ENCODE data around the gene G6PC3. TPM values are rescaled to one million over a fixed set of nuclear protein-coding genes. Genes with fewer than 3 reads are reported as not detected.

Gene G6PC3
- total RNA-seq, 2 experiments from 2014 or later: 20.2 to 20.7 TPM

GRCh38 chr17:44084921-44085320 is 14.4 kb downstream of the G6PC3 start:
- ATAC-seq (no peak), DNase-seq (no peak)
- H3K4me3 Mint-ChIP-seq: no peak overlapping the region
- CTCF ChIA-PET: interaction anchor here (0.9 to 3.1 kb wide), 7 partner anchors 11 to 238 kb away, joined by 3 to 17 read pairs (median 4); partner anchors contain the start of genes CD300LG and HDAC5
- intact Hi-C loops (cut with micrococcal nuclease): no loop called here
- H3K4me1 Mint-ChIP-seq (ENCODE audit: low read depth): peaks cover 16% of the 10 kb centered on the region
- H3K36me3 Mint-ChIP-seq (ENCODE audit: low read depth): peaks cover 4% of the 10 kb centered on the region
- no peak overlapping the region for H3K27ac Mint-ChIP-seq
- H3K27me3 Mint-ChIP-seq: no peaks in the 10 kb centered on the region
- POLR2A ChIA-PET: interaction anchor here (1.0 kb wide), 1 partner anchor 14 kb away, joined by 3 read pairs; the partner anchor contains the start of gene G6PC3
- H3K9me3 Mint-ChIP-seq: no peaks in the 10 kb centered on the region
- TF ChIP-seq CTCF (IDR thresholded peaks at IDR 0.05): no peak

- POLR2A ChIA-PET: interaction anchor here (1.0 to 1.1 kb wide), 2 partner anchors 15 to 17 kb away, joined by 3 read pairs; partner anchors contain the start of gene G6PC3
- CTCF ChIA-PET: interaction anchor here (1.0 to 3.1 kb wide), 7 partner anchors 12 to 239 kb away, joined by 3 to 17 read pairs (median 3); partner anchors contain the start of genes CD300LG and HDAC5
- DNase-seq (no peak), ATAC-seq (no peak)
- Mint-ChIP-seq H3K27me3 (no peaks in the 10 kb centered on the region), H3K9me3 (no peaks in the 10 kb centered on the region), H3K4me3 (no peak overlapping the region), H3K36me3 (ENCODE audit: low read depth) (peaks cover 4% of the 10 kb centered on the region), H3K4me1 (ENCODE audit: low read depth) (peaks cover 16% of the 10 kb centered on the region), H3K27ac (peak overlapping the region; percentile 36)
- TF ChIP-seq CTCF (IDR thresholded peaks at IDR 0.05): no peak
- intact Hi-C loops (cut with micrococcal nuclease): no loop called here
Measured at GRCh38 chr17:44085908-44086307, 15.4 kb downstream of the G6PC3 start.

GRCh38 chr17:44086364-44087311 is 16.1 kb downstream of the G6PC3 start:
- intact Hi-C loops (cut with micrococcal nuclease): no loop called here
- Mint-ChIP-seq H3K27me3 (no peaks in the 10 kb centered on the region), H3K4me3 (no peak overlapping the region), H3K36me3 (ENCODE audit: low read depth) (peaks cover 4% of the 10 kb centered on the region), H3K9me3 (no peaks in the 10 kb centered on the region), H3K4me1 (ENCODE audit: low read depth) (peaks cover 16% of the 10 kb centered on the region), H3K27ac (peak overlapping the region; percentile 59)
- peak; percentile 82 for DNase-seq
- CTCF ChIA-PET: interaction anchor here (1.0 to 3.1 kb wide), 7 partner anchors 13 to 176 kb away, joined by 3 to 17 read pairs (median 3); partner anchors contain the start of gene HDAC5
- POLR2A ChIA-PET: interaction anchor here (0.6 to 1.6 kb wide), 3 partner anchors 16 to 486 kb away, joined by 3 to 8 read pairs (median 3); partner anchors contain the start of gene G6PC3
- peak; percentile 92 for ATAC-seq
- TF ChIP-seq CTCF (IDR thresholded peaks at IDR 0.05): no peak

GRCh38 chr17:44087319-44087718 is 16.8 kb downstream of the G6PC3 start:
- ChIA-PET POLR2A (interaction anchor here (0.6 to 1.6 kb wide), 3 partner anchors 9 to 486 kb away, joined by 3 to 8 read pairs (median 8); partner anchors contain the start of gene G6PC3), CTCF (interaction anchor here (1.3 to 2.0 kb wide), 2 partner anchors 28 to 36 kb away, joined by 3 to 8 read pairs; partner anchors contain the start of gene HDAC5)
- Mint-ChIP-seq H3K27ac (peak overlapping the region; percentile 56), H3K4me3 (no peak overlapping the region), H3K27me3 (no peaks in the 10 kb centered on the region), H3K36me3 (ENCODE audit: low read depth) (peaks cover 3% of the 10 kb centered on the region), H3K4me1 (ENCODE audit: low read depth) (peaks cover 16% of the 10 kb centered on the region), H3K9me3 (no peaks in the 10 kb centered on the region)
- intact Hi-C loops (cut with micrococcal nuclease): no loop called here
- DNase-seq: no peak
- no peak for TF ChIP-seq CTCF (IDR thresholded peaks at IDR 0.05)
- ATAC-seq: no peak

Measured in activated CD8-positive, alpha-beta T cell treated with anti-CD3 and anti-CD28 coated beads for 36 hours (primary cell).